Ishikawa (cell line): ENCODE data around the gene CDK9.

ENCODE experiments used
- CEBPB ChIP-seq: IDR thresholded peaks from 2 replicates; pipeline ENCODE4 v1.6.1; 2012
- CREB1 ChIP-seq: IDR thresholded peaks from 2 replicates; pipeline ENCODE4 v1.6.1; 2012; ENCODE audit warnings: low read depth
- EGR1 ChIP-seq: IDR thresholded peaks from 2 replicates; pipeline ENCODE4 v1.6.1; 2012
- EP300 ChIP-seq: IDR thresholded peaks from 2 replicates; pipeline ENCODE4 v1.6.1; 2012; ENCODE audit warnings: borderline replicate concordance
- FOXM1 ChIP-seq: IDR thresholded peaks from 2 replicates; pipeline ENCODE4 v1.6.1; 2012; ENCODE audit warnings: low read depth, borderline replicate concordance
- MAX ChIP-seq: IDR thresholded peaks from 2 replicates; pipeline ENCODE4 v1.6.1; 2012
- NFIC ChIP-seq: IDR thresholded peaks from 2 replicates; pipeline ENCODE4 v1.6.1; 2012
- RAD21 ChIP-seq: IDR thresholded peaks from 2 replicates; pipeline ENCODE4 v1.6.1; 2012; ENCODE audit warnings: low read depth
- REST ChIP-seq: IDR thresholded peaks from 2 replicates; pipeline ENCODE4 v1.6.1; 2012; ENCODE audit warnings: low read depth, mild to moderate bottlenecking
- TAF1 ChIP-seq: IDR thresholded peaks from 2 replicates; pipeline ENCODE4 v1.6.1; 2012; ENCODE audit warnings: low read depth, mild to moderate bottlenecking
- TCF12 ChIP-seq: IDR thresholded peaks from 2 replicates; pipeline ENCODE4 v1.6.1; 2012; ENCODE audit warnings: low read depth
- TEAD4 ChIP-seq: IDR thresholded peaks from 2 replicates; pipeline ENCODE4 v1.6.1; 2012
- USF1 ChIP-seq: IDR thresholded peaks from 2 replicates; pipeline ENCODE4 v1.6.1; 2012
- YY1 ChIP-seq: IDR thresholded peaks from 2 replicates; pipeline ENCODE4 v1.6.1; 2012; ENCODE audit warnings: low read depth
- ZBTB7A ChIP-seq: IDR thresholded peaks from 2 replicates; pipeline ENCODE4 v1.6.1; 2012; ENCODE audit warnings: low read depth

Gene CDK9

GRCh38 chr9:127767909-127768331 is 17.9 kb upstream of the CDK9 start:
- no peak for TF ChIP-seq USF1
- TF ChIP-seq EGR1: no peak
- TF ChIP-seq ZBTB7A: no peak
- TF ChIP-seq CREB1: no peak
- TF ChIP-seq NFIC: no peak
- TF ChIP-seq YY1: no peak

GRCh38 chr9:127768698-127769097 is 17.1 kb upstream of the CDK9 start:
- TF ChIP-seq TCF12 (no peak), EP300 (no peak), USF1 (no peak), YY1 (no peak), TEAD4 (no peak)

- TF ChIP-seq TCF12 (no peak), ZBTB7A (no peak), FOXM1 (no peak), NFIC (no peak), TAF1 (no peak), TEAD4 (no peak), CEBPB (no peak), YY1 (no peak), EP300 (no peak), RAD21 (no peak), REST (no peak), MAX (no peak), CREB1 (no peak), USF1 (no peak)
These were observed 16.7 kb upstream of the CDK9 start for GRCh38 chr9:127769101-127769500.

GRCh38 chr9:127769929-127770582 is 15.8 kb upstream of the CDK9 start:
- TF ChIP-seq EGR1 (no peak), NFIC (no peak), USF1 (no peak), FOXM1 (no peak), MAX (no peak), YY1 (no peak), REST (no peak), TEAD4 (no peak), TAF1 (no peak), EP300 (no peak), CREB1 (no peak), CEBPB (no peak), ZBTB7A (no peak)

GRCh38 chr9:127770583-127770904 is 15.3 kb upstream of the CDK9 start:
- TF ChIP-seq RAD21: no peak
- TF ChIP-seq TCF12: no peak

- TF ChIP-seq EP300: no peak
- TF ChIP-seq EGR1: 0 out of 2 replicates have a peak, but pooled peaks have one; percentile 10
- no peak for TF ChIP-seq TEAD4
- TF ChIP-seq TAF1: no peak
These were observed 14.8 kb upstream of the CDK9 start for GRCh38 chr9:127770905-127771569.
